ENCODE data around the gene COQ5.

Gene COQ5

DNA sequence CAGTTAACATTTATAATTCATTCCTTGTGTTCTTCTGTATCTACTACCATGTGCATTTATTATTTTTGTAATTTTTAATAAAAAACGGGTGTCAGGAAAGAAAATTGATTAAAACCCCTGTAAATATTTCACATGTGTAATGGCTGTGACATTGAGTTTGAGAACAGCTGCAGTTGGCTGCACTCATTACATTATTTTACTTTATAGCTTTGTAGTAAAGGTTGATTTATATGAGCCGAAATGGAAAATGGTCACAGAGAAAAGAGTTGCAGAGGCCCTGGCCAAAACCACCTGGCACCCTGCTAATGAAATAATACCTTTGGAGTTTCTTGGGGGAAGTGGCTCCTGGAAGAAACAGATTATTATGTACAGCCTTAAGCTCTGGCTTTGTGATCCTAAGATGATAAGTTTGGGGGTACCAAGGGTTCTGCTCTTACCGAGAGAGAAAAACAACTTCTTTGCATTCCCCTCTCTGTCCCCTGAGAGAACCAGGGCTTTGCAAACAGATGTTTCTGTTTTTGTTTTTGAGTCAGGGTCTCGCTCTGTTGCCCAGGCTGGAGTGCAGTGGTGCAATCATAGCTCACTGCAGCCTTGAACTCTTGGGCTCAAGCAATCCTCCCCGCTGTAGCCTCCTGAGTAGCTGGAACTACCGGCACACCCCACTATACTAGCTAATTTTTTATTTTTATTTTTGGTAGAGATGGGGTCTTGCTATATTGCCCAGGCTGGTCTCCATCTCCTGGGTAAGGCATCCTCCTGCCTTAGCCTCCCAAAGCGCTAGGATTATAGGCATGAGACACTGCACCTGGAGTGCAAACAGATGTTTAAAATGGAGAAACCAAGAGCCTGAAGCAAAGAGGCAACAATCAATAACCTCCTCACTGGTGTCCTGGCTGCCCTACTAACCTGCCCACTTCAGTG lies 42.7 kb downstream of the COQ5 start:
- Histone ChIP-seq H3K27ac (no peak overlapping the region), H3K27me3 (ENCODE audit: insufficient read depth, low read depth, severe bottlenecking) (no peaks in the 10 kb centered on the region), H3K4me3 (ENCODE audit: low read depth, low read length) (no peak overlapping the region), H3K9me3 (ENCODE audit: severe bottlenecking) (no peaks in the 10 kb centered on the region), H3K36me3 (peaks cover 10% of the 10 kb centered on the region)
- TF ChIP-seq, protein P1, sequence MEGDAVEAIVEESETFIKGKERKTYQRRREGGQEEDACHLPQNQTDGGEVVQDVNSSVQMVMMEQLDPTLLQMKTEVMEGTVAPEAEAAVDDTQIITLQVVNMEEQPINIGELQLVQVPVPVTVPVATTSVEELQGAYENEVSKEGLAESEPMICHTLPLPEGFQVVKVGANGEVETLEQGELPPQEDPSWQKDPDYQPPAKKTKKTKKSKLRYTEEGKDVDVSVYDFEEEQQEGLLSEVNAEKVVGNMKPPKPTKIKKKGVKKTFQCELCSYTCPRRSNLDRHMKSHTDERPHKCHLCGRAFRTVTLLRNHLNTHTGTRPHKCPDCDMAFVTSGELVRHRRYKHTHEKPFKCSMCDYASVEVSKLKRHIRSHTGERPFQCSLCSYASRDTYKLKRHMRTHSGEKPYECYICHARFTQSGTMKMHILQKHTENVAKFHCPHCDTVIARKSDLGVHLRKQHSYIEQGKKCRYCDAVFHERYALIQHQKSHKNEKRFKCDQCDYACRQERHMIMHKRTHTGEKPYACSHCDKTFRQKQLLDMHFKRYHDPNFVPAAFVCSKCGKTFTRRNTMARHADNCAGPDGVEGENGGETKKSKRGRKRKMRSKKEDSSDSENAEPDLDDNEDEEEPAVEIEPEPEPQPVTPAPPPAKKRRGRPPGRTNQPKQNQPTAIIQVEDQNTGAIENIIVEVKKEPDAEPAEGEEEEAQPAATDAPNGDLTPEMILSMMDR (IDR thresholded peaks at IDR 0.05; ENCODE audit: low read depth, low read length) = no peak
- DNase-seq = no peak

DNA sequence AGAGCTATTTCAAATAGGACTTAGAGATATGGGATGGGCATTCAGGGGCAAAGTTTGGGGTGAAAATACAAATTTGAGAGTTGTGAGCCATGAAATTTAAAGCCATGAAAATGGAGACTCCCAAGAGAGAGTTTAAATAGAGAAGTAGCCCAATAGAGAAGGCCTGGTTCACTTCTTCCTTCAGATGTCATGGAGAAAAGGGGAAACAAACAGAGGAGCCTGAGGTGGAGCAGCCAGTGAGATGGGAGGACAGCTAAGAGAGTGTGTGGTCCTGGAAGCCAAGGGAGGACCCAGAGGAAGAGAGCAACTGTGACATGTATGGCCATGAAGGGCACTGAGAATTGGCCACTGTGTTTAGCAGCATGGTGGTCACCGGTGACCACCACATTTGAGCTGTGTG lies 45.3 kb downstream of the COQ5 start:
- Histone ChIP-seq H3K36me3 (no peaks in the 10 kb centered on the region; the same call in none of the 2 replicates), H3K27me3 (ENCODE audit: insufficient read depth, low read depth, severe bottlenecking) (no peaks in the 10 kb centered on the region), H3K9me3 (ENCODE audit: severe bottlenecking) (no peaks in the 10 kb centered on the region), H3K4me3 (ENCODE audit: low read depth, low read length) (no peak overlapping the region), H3K27ac (no peak overlapping the region)
- TF ChIP-seq, protein P1 (IDR thresholded peaks at IDR 0.05; ENCODE audit: low read depth, low read length) = no peak
- no peak for DNase-seq

DNA sequence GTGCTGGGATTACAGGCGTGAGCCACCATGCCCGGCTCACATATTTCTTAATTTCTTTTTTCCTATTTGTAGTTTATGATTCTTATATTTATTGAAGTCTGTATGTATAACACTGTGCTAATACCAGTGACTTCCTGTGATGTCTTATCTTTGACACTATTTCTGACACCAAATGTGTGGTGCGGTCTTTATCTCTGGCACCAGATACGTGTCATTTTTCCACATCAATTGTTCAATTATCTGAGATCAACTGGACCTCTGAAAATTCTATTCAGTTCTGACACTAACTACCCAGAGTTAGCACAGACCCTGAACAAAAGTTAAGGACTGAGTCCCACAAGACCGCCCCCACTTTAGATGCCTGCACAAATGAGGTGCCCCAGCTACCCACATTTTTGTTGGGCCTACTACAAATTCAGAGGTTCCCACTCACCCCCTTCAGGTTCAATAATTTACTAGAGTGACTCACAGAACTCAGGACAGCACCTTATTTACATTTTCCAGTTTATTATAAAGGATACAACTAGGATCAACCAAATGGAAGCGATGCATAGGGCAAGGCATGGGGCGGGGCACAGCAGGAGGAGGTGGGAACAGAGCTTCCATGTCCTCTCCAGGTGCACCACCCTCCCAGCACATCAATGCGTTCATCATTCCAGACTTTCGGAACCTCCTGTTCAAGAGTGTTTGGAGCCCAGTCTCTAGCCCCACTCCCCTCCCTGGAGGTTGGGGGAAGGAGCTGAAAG lies 47.8 kb downstream of the COQ5 start:
- H3K27me3 ChIP-seq (ENCODE audit: insufficient read depth, low read depth, severe bottlenecking) = no peaks in the 10 kb centered on the region
- H3K4me3 ChIP-seq (ENCODE audit: low read depth, low read length) = no peak overlapping the region
- no peak for DNase-seq
- H3K27ac ChIP-seq = no peak overlapping the region
- H3K36me3 ChIP-seq = no peaks in the 10 kb centered on the region; the same call in none of the 2 replicates
- TF ChIP-seq, protein P1 (IDR thresholded peaks at IDR 0.05; ENCODE audit: low read depth, low read length) = no peak
- H3K9me3 ChIP-seq (ENCODE audit: severe bottlenecking) = no peaks in the 10 kb centered on the region

DNA sequence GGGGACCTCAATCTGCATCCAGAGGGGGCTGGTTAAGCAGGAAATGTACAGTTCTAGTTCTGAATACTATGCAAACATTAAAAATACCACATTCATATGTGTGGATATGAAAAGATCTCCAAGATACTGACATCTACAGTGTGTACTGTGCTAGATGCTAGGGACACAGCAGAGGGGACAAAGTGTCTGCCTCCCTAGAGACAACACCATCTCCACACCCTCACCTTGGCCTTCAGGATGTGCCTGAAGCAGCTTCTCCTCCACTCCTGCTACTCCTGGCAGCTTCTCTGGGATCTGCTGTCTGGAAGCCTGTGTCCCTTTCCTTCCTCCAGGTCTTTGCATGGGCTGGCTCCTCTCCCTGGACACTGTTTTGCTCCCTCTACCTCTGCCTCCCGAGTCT lies 48.7 kb downstream of the COQ5 start:
- no peak for DNase-seq
- H3K4me3 ChIP-seq (ENCODE audit: low read depth, low read length) = no peak overlapping the region
- no peak overlapping the region for H3K27ac ChIP-seq
- H3K27me3 ChIP-seq (ENCODE audit: insufficient read depth, low read depth, severe bottlenecking) = no peaks in the 10 kb centered on the region
- TF ChIP-seq, protein P1 (IDR thresholded peaks at IDR 0.05; ENCODE audit: low read depth, low read length) = no peak
- H3K9me3 ChIP-seq (ENCODE audit: severe bottlenecking) = no peaks in the 10 kb centered on the region
- no peaks in the 10 kb centered on the region; the same call in 1 of the 2 replicates for H3K36me3 ChIP-seq

DNA sequence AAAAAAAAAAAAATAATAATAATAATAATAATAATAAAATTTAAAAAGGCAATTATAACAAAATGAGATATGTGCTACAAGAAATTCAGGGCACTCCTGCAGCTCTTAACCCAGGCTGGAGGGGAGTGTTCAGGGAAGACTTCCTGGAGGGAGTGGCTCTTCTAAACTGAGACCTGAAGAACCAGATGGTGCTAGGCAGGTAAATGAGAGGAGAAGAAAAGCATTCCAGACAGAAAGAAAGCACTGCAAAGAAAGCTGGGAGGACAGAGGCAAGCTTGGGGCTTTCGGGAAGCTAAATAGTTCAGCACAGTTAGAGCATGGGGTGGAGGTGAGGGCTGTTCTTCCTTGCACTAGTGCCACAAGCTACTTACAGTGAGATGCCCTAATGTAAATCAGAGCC lies 49.5 kb downstream of the COQ5 start:
- Histone ChIP-seq H3K4me3 (ENCODE audit: low read depth, low read length) (no peak overlapping the region), H3K27ac (no peak overlapping the region), H3K36me3 (no peaks in the 10 kb centered on the region; the same call in 1 of the 2 replicates), H3K27me3 (ENCODE audit: insufficient read depth, low read depth, severe bottlenecking) (no peaks in the 10 kb centered on the region), H3K9me3 (ENCODE audit: severe bottlenecking) (no peaks in the 10 kb centered on the region)
- DNase-seq = no peak
- TF ChIP-seq, protein P1 (IDR thresholded peaks at IDR 0.05; ENCODE audit: low read depth, low read length) = no peak

Measured in WERI-Rb-1 (cell line).